GM12864 (cell line): Measurements from ENCODE around the gene RNF13.

Experiments used
- DNase-seq: peaks from one replicate; pipeline ENCODE4 v3.0.0-alpha.2; 2011; ENCODE audit warnings: low read depth
- H3K4me3 ChIP-seq: 2 replicates; pipeline ENCODE4 v1.5.1; 2011; ENCODE audit warnings: mild to moderate bottlenecking, low read depth, low read length, control low read depth
- TF ChIP-seq, protein P1 (sequence below): IDR thresholded peaks from 2 replicates; pipeline ENCODE4 v1.5.1; 2011; ENCODE audit warnings: low read depth, mild to moderate bottlenecking, moderate library complexity, low read length, control low read depth, inconsistent platforms; ENCODE audit errors: missing control alignments

The RNF13 gene

DNA sequence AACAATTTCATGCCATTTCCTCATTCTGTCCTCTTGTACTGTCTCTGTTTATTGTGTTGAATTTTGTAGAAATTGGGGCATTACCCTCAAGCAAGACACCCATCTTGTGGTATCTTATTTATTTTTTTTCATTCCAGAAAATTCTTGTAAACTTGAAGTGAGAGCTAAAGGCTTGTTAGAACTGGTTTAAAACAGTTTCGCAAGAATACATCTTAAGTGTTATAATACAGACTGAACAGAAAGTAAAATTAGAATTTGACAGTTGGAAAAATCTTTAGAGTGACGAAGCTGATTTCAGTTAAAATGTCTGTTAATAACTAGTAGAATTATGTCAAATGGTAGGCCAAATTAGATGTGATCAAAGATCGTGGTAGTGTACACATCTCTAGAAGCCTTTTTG lies 26.9 kb downstream of the RNF13 start:
- TF ChIP-seq, protein P1, sequence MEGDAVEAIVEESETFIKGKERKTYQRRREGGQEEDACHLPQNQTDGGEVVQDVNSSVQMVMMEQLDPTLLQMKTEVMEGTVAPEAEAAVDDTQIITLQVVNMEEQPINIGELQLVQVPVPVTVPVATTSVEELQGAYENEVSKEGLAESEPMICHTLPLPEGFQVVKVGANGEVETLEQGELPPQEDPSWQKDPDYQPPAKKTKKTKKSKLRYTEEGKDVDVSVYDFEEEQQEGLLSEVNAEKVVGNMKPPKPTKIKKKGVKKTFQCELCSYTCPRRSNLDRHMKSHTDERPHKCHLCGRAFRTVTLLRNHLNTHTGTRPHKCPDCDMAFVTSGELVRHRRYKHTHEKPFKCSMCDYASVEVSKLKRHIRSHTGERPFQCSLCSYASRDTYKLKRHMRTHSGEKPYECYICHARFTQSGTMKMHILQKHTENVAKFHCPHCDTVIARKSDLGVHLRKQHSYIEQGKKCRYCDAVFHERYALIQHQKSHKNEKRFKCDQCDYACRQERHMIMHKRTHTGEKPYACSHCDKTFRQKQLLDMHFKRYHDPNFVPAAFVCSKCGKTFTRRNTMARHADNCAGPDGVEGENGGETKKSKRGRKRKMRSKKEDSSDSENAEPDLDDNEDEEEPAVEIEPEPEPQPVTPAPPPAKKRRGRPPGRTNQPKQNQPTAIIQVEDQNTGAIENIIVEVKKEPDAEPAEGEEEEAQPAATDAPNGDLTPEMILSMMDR = no peak
- no peak for DNase-seq
- no peak overlapping the region for H3K4me3 ChIP-seq

DNA sequence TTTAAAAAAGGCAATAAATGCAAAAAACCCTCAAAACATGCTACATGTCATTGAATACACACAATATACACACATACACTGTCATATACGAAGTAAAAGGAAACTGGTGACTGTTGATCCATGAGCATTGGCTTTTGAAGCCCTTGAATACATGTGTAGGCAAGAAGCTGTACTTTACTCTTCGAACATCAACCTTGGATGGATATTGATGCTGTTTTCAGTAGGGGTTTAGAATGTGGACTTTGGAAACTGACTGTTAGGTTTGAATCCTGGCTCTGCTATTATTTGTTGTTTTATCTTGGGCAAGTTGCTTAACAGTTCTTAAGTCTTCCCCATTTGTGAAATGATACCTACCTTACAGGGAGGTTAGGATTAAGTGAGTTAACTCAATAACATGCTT lies 30.5 kb downstream of the RNF13 start:
- TF ChIP-seq, protein P1 = no peak
- H3K4me3 ChIP-seq = no peak overlapping the region
- no peak for DNase-seq

DNA sequence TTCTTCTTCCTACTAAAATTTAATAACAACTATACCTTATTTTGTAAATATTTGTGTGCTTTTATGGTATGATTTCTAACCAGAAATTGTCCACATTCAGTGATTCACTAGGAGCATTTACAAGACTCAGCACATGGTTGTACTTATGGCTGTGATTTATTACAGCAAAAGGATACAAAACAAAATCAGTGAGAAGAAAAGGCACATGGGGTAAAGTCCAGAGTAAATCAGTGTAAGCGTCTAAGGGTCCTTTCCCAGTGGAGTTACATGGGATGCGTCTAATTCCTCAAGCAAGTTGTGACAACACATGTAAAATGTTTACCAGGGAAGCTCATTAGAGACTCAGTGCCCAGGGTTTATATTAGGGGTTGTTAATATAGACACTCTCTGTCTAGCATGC lies 31.1 kb downstream of the RNF13 start:
- no peak for DNase-seq
- TF ChIP-seq, protein P1 = no peak
- no peak overlapping the region for H3K4me3 ChIP-seq

DNA sequence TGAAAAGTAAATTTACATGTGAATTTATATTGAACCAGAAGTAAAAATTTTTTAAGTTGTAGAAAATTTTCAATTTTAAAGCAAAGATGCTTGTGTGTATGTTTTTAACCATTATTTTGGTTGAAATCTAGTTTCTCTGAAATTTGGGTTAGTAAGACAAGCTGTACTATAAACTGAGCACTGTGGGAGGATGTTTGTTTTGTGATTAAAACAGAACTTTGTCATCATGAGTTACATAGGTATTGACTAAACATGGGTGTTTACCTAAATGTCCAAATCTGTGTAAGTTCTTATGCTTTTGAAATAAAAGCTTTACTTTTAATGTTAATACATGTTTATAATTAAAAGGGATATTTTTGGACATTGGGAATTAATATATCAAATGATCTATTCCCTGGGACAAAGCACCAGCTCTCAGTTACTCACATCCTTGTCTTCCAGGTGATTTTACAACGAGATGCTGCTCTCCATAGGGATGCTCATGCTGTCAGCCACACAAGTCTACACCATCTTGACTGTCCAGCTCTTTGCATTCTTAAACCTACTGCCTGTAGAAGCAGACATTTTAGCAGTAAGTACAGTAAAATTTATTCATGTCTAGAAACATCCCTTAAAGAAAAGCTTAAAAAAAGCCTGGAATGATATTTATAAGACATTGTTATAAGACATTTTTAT lies 32.7 kb downstream of the RNF13 start:
- DNase-seq = no peak
- TF ChIP-seq, protein P1 = no peak
- no peak overlapping the region for H3K4me3 ChIP-seq

DNA sequence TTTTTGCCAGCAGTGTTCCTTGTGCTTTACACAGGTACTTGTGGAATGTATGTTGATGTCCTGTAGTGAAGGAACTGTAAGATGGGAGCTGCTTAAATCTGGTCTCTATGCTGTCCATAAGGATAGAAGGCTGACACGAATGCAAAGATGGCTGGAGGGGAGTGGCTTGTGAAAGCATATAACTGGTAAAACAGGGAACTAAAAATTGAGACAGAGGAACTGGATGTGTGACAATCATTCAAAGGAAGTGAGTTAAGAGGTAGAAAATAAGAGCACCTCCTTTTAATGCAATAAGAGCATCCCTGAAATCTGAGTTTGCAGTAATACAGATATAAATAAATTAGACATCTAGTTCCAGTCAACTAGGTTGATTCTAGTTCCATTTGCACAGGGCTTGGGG lies 35.2 kb downstream of the RNF13 start:
- TF ChIP-seq, protein P1 = no peak
- no peak overlapping the region for H3K4me3 ChIP-seq
- DNase-seq = no peak

DNA sequence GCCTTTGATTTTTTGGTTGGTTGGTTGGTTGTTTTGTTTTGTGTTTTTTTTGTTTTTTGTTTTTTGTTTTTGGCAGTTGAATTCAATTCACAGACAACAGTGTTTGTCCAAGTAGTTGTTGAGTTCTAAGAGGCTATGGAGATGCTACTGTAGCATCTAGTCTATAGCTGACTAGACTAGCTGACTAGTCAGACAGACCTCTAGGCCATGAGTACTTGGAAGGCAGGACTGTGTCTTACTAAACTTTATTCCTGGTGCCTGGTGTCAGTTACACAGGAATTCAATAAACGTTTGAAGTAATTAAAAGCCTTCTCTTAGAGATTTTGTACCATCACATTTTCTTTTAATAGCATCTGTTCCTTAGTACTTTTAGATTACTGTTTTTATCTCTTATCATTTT lies 35.7 kb downstream of the RNF13 start:
- DNase-seq = no peak
- TF ChIP-seq, protein P1 = no peak
- no peak overlapping the region for H3K4me3 ChIP-seq
